HCT116 (cell line): ENCODE results near the gene IFNLR1. TPM values are rescaled to one million over a fixed set of nuclear protein-coding genes. Genes with fewer than 3 reads are reported as not detected.

Source experiments
- ATAC-seq: fragments of 200-7000 bp; cut with Tn5 transposase; 2 replicates; pipeline ENCODE4 v1.9.1; 2020; ENCODE audit warnings: mild to moderate bottlenecking, moderate library complexity
- BruUV-seq: library from RNA; stranded (reverse); fragments of 400-500 nt; replicated peaks from 2 replicates; lab custom pipeline; 2021; lab: Mats Ljungman, UMichigan
- CTCF ChIA-PET: fragments of 300-600 bp; sonication (Branson Sonifier 250); formaldehyde crosslinking; loops from one replicate; lab custom pipeline; 2021; ENCODE audit warnings: antibody characterized with exemption; lab: Charles Lee
- POLR2A ChIA-PET: fragments of 300-600, 350-600 bp; sonication (Branson Sonifier 250); formaldehyde crosslinking; loops from one replicate; lab custom pipeline; 2021; ENCODE audit warnings: antibody characterized with exemption; lab: Charles Lee
- RAD21 ChIA-PET, 2 experiments: fragments of 300-600 bp; sonication (Branson Sonifier 250); formaldehyde crosslinking; loops; one replicate each; lab custom pipeline; 2023; ENCODE audit warnings: low total read pairs in 2 of 2; ENCODE audit not compliant: uncharacterized antibody in 2 of 2, unreplicated experiment in 2 of 2, low non-redundant PET in 1 of 2; lab: Charles Lee
- DNase-seq: peaks from one replicate; pipeline ENCODE4 v3.0.0-alpha.2; 2010; ENCODE audit warnings: low read depth, low spot score
- H2AFZ ChIP-seq: fragments of 200-600 bp; shearing (Covaris generic), sonication (generic); 2 replicates; pipeline ENCODE4 v1.6.1; 2017; ENCODE audit warnings: low read depth, mixed run types, mixed read lengths, antibody characterized with exemption, low read length; ENCODE audit not compliant: poor library complexity, severe bottlenecking
- H3K27ac ChIP-seq: 2 replicates; pipeline ENCODE4 v1.5.1; 2012; ENCODE audit warnings: low read depth, low read length
- H3K27me3 ChIP-seq: fragments of 200-600 bp; sonication (generic); 2 replicates; pipeline ENCODE4 v1.6.1; 2016; ENCODE audit warnings: mixed run types, low read length, mixed read lengths; ENCODE audit not compliant: insufficient read depth
- H3K36me3 ChIP-seq, 2 experiments: fragments of 200-500 bp in 1 of 2; fragments of 200-600 bp in 1 of 2; sonication (Bioruptor generic) in 1 of 2; sonication (generic) in 1 of 2; 2 replicates each; pipeline versions ENCODE4 v1.5.1 to v1.6.1; 2014 to 2016; ENCODE audit warnings: low read length in 2 of 2, inconsistent platforms in 1 of 2, mixed read lengths in 1 of 2, mixed run types in 1 of 2; ENCODE audit not compliant: insufficient read depth in 2 of 2, control insufficient read depth in 1 of 2
- H3K4me1 ChIP-seq, 2 experiments: fragments of 200-600 bp in 1 of 2; sonication (generic) in 1 of 2; 2 replicates each; pipeline versions ENCODE4 v1.5.1 to v1.6.1; 2012 to 2017; ENCODE audit warnings: low read length in 2 of 2, inconsistent platforms in 1 of 2, mild to moderate bottlenecking in 1 of 2, mixed read lengths in 1 of 2, mixed run types in 1 of 2, moderate library complexity in 1 of 2; ENCODE audit not compliant: insufficient read depth in 2 of 2, control insufficient read depth in 1 of 2
- H3K4me2 ChIP-seq: fragments of 200-600 bp; sonication (generic); 2 replicates; pipeline ENCODE4 v1.6.1; 2017; ENCODE audit warnings: mixed run types, low read length, mixed read lengths
- H3K4me3 ChIP-seq, 2 experiments: fragments of 200-600 bp in 1 of 2; sonication (generic) in 1 of 2; replicated peaks in 1 of 2; 2 replicates each; pipeline ENCODE4 v1.5.1; 2011 to 2016; ENCODE audit warnings: low read length in 2 of 2, control low read depth in 1 of 2, low read depth in 1 of 2, mild to moderate bottlenecking in 1 of 2, mixed read lengths in 1 of 2, mixed run types in 1 of 2
- H3K79me2 ChIP-seq: fragments of 200-600 bp; sonication (generic); 2 replicates; pipeline ENCODE4 v1.6.1; 2017; ENCODE audit warnings: mild to moderate bottlenecking, mixed run types, low read length, moderate library complexity, mixed read lengths; ENCODE audit not compliant: insufficient read depth
- H3K9ac ChIP-seq: fragments of 200-600 bp; sonication (generic); 2 replicates; pipeline ENCODE4 v1.6.1; 2016; ENCODE audit warnings: low read length, mixed read lengths
- H3K9me2 ChIP-seq: fragments of 200-600 bp; sonication (generic), shearing (Covaris generic); 2 replicates; pipeline ENCODE4 v1.6.1; 2017; ENCODE audit warnings: mixed run types, mild to moderate bottlenecking, moderate library complexity; ENCODE audit not compliant: insufficient read depth
- H3K9me3 ChIP-seq, 2 experiments: fragments of 200-500 bp in 1 of 2; fragments of 200-600 bp in 1 of 2; sonication (Bioruptor generic) in 1 of 2; sonication (generic) in 1 of 2; 2 replicates each; pipeline ENCODE4 v1.6.1; 2014 to 2017; ENCODE audit warnings: low read length in 2 of 2, mixed read lengths in 2 of 2, inconsistent platforms in 1 of 2, low read depth in 1 of 2, mild to moderate bottlenecking in 1 of 2, mixed run types in 1 of 2, moderate library complexity in 1 of 2; ENCODE audit not compliant: control insufficient read depth in 1 of 2, insufficient read depth in 1 of 2
- H4K20me1 ChIP-seq: fragments of 200-600 bp; sonication (generic), shearing (Covaris generic); 2 replicates; pipeline ENCODE4 v1.6.1; 2017; ENCODE audit warnings: mixed run types, mild to moderate bottlenecking, moderate library complexity; ENCODE audit not compliant: insufficient read depth
- ATF3 ChIP-seq: IDR thresholded peaks from 2 replicates; pipeline ENCODE4 v1.6.1; 2012
- CBX3 ChIP-seq: IDR thresholded peaks from 2 replicates; pipeline ENCODE4 v1.6.1; 2012; ENCODE audit warnings: low read depth
- CEBPB ChIP-seq: IDR thresholded peaks from 2 replicates; pipeline ENCODE4 v1.6.1; 2012; ENCODE audit warnings: low read depth
- EGR1 ChIP-seq: IDR thresholded peaks from 2 replicates; pipeline ENCODE4 v1.6.1; 2012; ENCODE audit warnings: low read depth
- ELF1 ChIP-seq: IDR thresholded peaks from 2 replicates; pipeline ENCODE4 v1.6.1; 2012; ENCODE audit warnings: low read depth, borderline replicate concordance
- EZH2 ChIP-seq: fragments of 200-600 bp; sonication (generic); IDR thresholded peaks from 2 replicates; pipeline ENCODE4 v1.6.1; 2017; ENCODE audit warnings: antibody characterized with exemption, mixed run types
- EZH2phosphoT487 ChIP-seq: fragments of 200-600 bp; IDR thresholded peaks from 2 replicates; pipeline ENCODE4 v1.6.1; 2018; ENCODE audit warnings: antibody characterized with exemption, borderline replicate concordance
- FOSL1 ChIP-seq: IDR thresholded peaks from 2 replicates; pipeline ENCODE4 v1.6.1; 2012; ENCODE audit warnings: low read depth
- JUND ChIP-seq: IDR thresholded peaks from 2 replicates; pipeline ENCODE4 v1.6.1; 2012
- POLR2A ChIP-seq: IDR thresholded peaks from 2 replicates; pipeline ENCODE4 v1.7.0; 2011; ENCODE audit warnings: borderline replicate concordance; ENCODE audit not compliant: insufficient read depth, insufficient read length; ENCODE audit errors: extremely low read depth
- RAD21 ChIP-seq: IDR thresholded peaks from 2 replicates; pipeline ENCODE4 v1.6.1; 2012; ENCODE audit warnings: low read depth, mild to moderate bottlenecking
- REST ChIP-seq: IDR thresholded peaks from 2 replicates; pipeline ENCODE4 v1.6.1; 2012; ENCODE audit warnings: low read depth
- SP1 ChIP-seq: IDR thresholded peaks from 2 replicates; pipeline ENCODE4 v1.6.1; 2012; ENCODE audit warnings: low read depth
- SRF ChIP-seq: IDR thresholded peaks from 2 replicates; pipeline ENCODE4 v1.6.1; 2012; ENCODE audit warnings: low read depth
- YY1 ChIP-seq: IDR thresholded peaks from 2 replicates; pipeline ENCODE4 v1.6.1; 2011; ENCODE audit warnings: low read length, low read depth, moderate library complexity, mild to moderate bottlenecking; ENCODE audit not compliant: insufficient replicate concordance; ENCODE audit errors: extremely low read depth
- ZFX ChIP-seq: fragments of 450-650 bp; IDR thresholded peaks from 2 replicates; pipeline ENCODE4 v1.6.1; 2017
- ZNF274 ChIP-seq: fragments of 200-500 bp; sonication (Bioruptor generic); IDR thresholded peaks from 2 replicates; pipeline ENCODE4 v1.6.1; 2014; ENCODE audit warnings: mild to moderate bottlenecking, low read depth, low read length, inconsistent platforms
- intact Hi-C: fragments of 100-400 bp; cut with micrococcal nuclease; formaldehyde crosslinking; loops from 2 replicates; pipeline ENCODE4 v1.10.0; 2022
- total RNA-seq: library from RNA; stranded (reverse); gene quantifications from one replicate; pipeline ENCODE4 v1.2.1, GENCODE V29; 2021; ENCODE audit not compliant: unreplicated experiment

The IFNLR1 gene
- total RNA-seq, 1 experiment from 2014 or later: 7.6 TPM

GRCh38 chr1:24105368-24106160 is 81.5 kb downstream of the IFNLR1 start:
- Histone ChIP-seq H3K79me2 (no peaks in the 10 kb centered on the region; the same call in 1 of the 2 replicates), H3K9me2 (no peaks in the 10 kb centered on the region), H3K9ac (no peak overlapping the region), H4K20me1 (no peaks in the 10 kb centered on the region), H3K9me3 (no peaks in the 10 kb centered on the region), H2AFZ (no peak overlapping the region), H3K27me3 (no peaks in the 10 kb centered on the region), H3K36me3 (no peaks in the 10 kb centered on the region), H3K4me3 (no peak overlapping the region), H3K4me1 (peaks cover 9 to 40% of the 10 kb centered on the region in 2 experiments), H3K27ac (no peak overlapping the region; the same call in 1 of the 2 replicates), H3K4me2 (no peak overlapping the region)
- no peak for ATAC-seq
- TF ChIP-seq CEBPB (no peak), ZNF274 (no peak), JUND (no peak), REST (no peak), ATF3 (no peak), SP1 (no peak), ZFX (no peak), SRF (no peak), CBX3 (no peak), EZH2 (no peak), EGR1 (no peak), EZH2phosphoT487 (no peak), ELF1 (no peak), RAD21 (no peak), YY1 (no peak), POLR2A (no peak), FOSL1 (no peak)
- no TSS peak for BruUV-seq
- no peak for DNase-seq
- ChIA-PET RAD21 (no interaction called here), CTCF (no interaction called here), POLR2A (no interaction called here)
- intact Hi-C loops: no loop called here
